SK-N-SH (cell line): ENCODE results near the gene ZBED4. TPM values are rescaled to one million over a fixed set of nuclear protein-coding genes. Genes with fewer than 3 reads are reported as not detected.

ENCODE experiments used
- CTCF ChIA-PET: fragments of 300-600, 350-600 bp; formaldehyde crosslinking; extraction: SDS; loops from one replicate; lab custom pipeline; 2021; lab: Yijun Ruan, JAX
- POLR2A ChIA-PET: fragments of 350-600 bp; sonication (Branson Sonifier 250); formaldehyde crosslinking; extraction: SDS; loops from one replicate; lab custom pipeline; 2020; ENCODE audit warnings: antibody characterized with exemption, inconsistent platforms; lab: Yijun Ruan, JAX
- DNase-seq: peaks from one replicate; pipeline ENCODE4 v3.0.0; 2012
- H2AFZ ChIP-seq: fragments of 200-600 bp; sonication (generic); 2 replicates; pipeline ENCODE4 v1.8.1; 2016; ENCODE audit warnings: antibody characterized with exemption, mild to moderate bottlenecking, low read depth
- H3F3A ChIP-seq: fragments of 200-600 bp; sonication (generic); replicated peaks from 2 replicates; pipeline ENCODE3; 2016; ENCODE audit warnings: antibody characterized with exemption, mild to moderate bottlenecking; ENCODE audit not compliant: insufficient read depth
- H3K27ac ChIP-seq, 2 experiments: fragments of 200-500 bp in 1 of 2; fragments of 200-600 bp in 1 of 2; sonication (Bioruptor generic) in 1 of 2; sonication (generic), shearing (Covaris generic) in 1 of 2; 2 replicates each; pipeline versions ENCODE4 v1.5.1 to v1.6.1; 2014 to 2016; ENCODE audit warnings: low read depth in 2 of 2, inconsistent platforms in 1 of 2, low read length in 1 of 2, mild to moderate bottlenecking in 1 of 2, mixed read lengths in 1 of 2
- H3K27me3 ChIP-seq: fragments of 200-600 bp; sonication (generic), shearing (Covaris generic); 2 replicates; pipeline ENCODE4 v1.6.1; 2016; ENCODE audit warnings: mixed run types; ENCODE audit not compliant: insufficient read depth
- H3K36me3 ChIP-seq, 2 experiments: fragments of 200-500 bp in 1 of 2; fragments of 200-600 bp in 1 of 2; sonication (Bioruptor generic) in 1 of 2; sonication (generic) in 1 of 2; replicated peaks in 1 of 2; 2 replicates each; pipeline versions ENCODE3 to v1.5.1; 2014 to 2016; ENCODE audit warnings: low read length in 1 of 2, mild to moderate bottlenecking in 1 of 2; ENCODE audit not compliant: insufficient read depth in 2 of 2, control insufficient read depth in 1 of 2
- H3K4me1 ChIP-seq, 2 experiments: fragments of 200-500 bp in 1 of 2; fragments of 200-600 bp in 1 of 2; sonication (Bioruptor generic) in 1 of 2; sonication (generic), shearing (Covaris generic) in 1 of 2; 2 replicates each; pipeline versions ENCODE4 v1.5.1 to v1.6.1; 2014 to 2016; ENCODE audit warnings: low read depth in 1 of 2, low read length in 1 of 2, mixed run types in 1 of 2; ENCODE audit not compliant: insufficient read depth in 2 of 2, control insufficient read depth in 1 of 2
- H3K4me2 ChIP-seq: fragments of 200-600 bp; sonication (generic), shearing (Covaris generic); 2 replicates; pipeline ENCODE4 v1.6.1; 2017; ENCODE audit warnings: mixed run types
- H3K4me3 ChIP-seq, 2 experiments: fragments of 200-500 bp in 1 of 2; fragments of 200-600 bp in 1 of 2; sonication (Bioruptor generic) in 1 of 2; sonication (generic), shearing (Covaris generic) in 1 of 2; 2 replicates each; pipeline versions ENCODE4 v1.5.1 to v1.8.1; 2014 to 2016; ENCODE audit warnings: low read depth in 2 of 2, inconsistent platforms in 1 of 2, low read length in 1 of 2, mild to moderate bottlenecking in 1 of 2, mixed read lengths in 1 of 2, moderate library complexity in 1 of 2
- H3K79me2 ChIP-seq: fragments of 200-600 bp; sonication (generic); 2 replicates; pipeline ENCODE4 v1.8.1; 2017; ENCODE audit warnings: mild to moderate bottlenecking; ENCODE audit not compliant: insufficient read depth
- H3K9ac ChIP-seq: fragments of 200-600 bp; sonication (generic); 2 replicates; pipeline ENCODE4 v1.6.1; 2017; ENCODE audit warnings: mixed run types
- H3K9me2 ChIP-seq: fragments of 200-600 bp; sonication (generic); 2 replicates; pipeline ENCODE4 v1.6.1; 2017; ENCODE audit warnings: mixed run types
- H3K9me3 ChIP-seq: fragments of 200-600 bp; sonication (generic); 2 replicates; pipeline ENCODE4 v1.6.1; 2017; ENCODE audit warnings: mixed run types, mild to moderate bottlenecking, moderate library complexity
- H4K20me1 ChIP-seq: fragments of 200-600 bp; sonication (generic); 2 replicates; pipeline ENCODE4 v1.6.1; 2017; ENCODE audit warnings: mild to moderate bottlenecking, mixed run types; ENCODE audit not compliant: insufficient read depth
- EP300 ChIP-seq, 2 experiments: IDR thresholded peaks; 2 replicates each; pipeline versions ENCODE4 v1.4.0 to v1.6.1; 2012; ENCODE audit warnings: borderline replicate concordance in 1 of 2, low read depth in 1 of 2, low read length in 1 of 2
- EZH2phosphoT487 ChIP-seq: fragments of 200-600 bp; sonication (generic); IDR thresholded peaks from 2 replicates; pipeline ENCODE4 v1.6.1; 2017; ENCODE audit warnings: low read depth, mixed run types, mild to moderate bottlenecking, antibody characterized with exemption, moderate library complexity, borderline replicate concordance
- FOXM1 ChIP-seq: IDR thresholded peaks from 2 replicates; pipeline ENCODE4 v1.4.0; 2012; ENCODE audit warnings: low read depth, mild to moderate bottlenecking
- GATA2 ChIP-seq: sonication (generic); formaldehyde crosslinking; IDR thresholded peaks from 2 replicates; pipeline ENCODE4 v1.5.0; 2020; ENCODE audit warnings: mild to moderate bottlenecking, missing genetic modification reagents
- MEF2A ChIP-seq: IDR thresholded peaks from 2 replicates; pipeline ENCODE4 v1.4.0; 2012; ENCODE audit warnings: low read depth, borderline replicate concordance
- MXI1 ChIP-seq: IDR thresholded peaks from 2 replicates; pipeline ENCODE4 v1.6.1; 2012; ENCODE audit warnings: mild to moderate bottlenecking, low read depth, low read length, improper control_type of control experiment
- POLR2AphosphoS5 ChIP-seq: IDR thresholded peaks from 2 replicates; pipeline ENCODE4 v1.6.1; 2012; ENCODE audit warnings: low read depth, low read length
- RAD21 ChIP-seq: IDR thresholded peaks from 2 replicates; pipeline ENCODE4 v1.6.1; 2012; ENCODE audit warnings: mild to moderate bottlenecking, low read length
- RFX5 ChIP-seq: IDR thresholded peaks from 2 replicates; pipeline ENCODE4 v1.6.1; 2012; ENCODE audit warnings: mild to moderate bottlenecking, improper control_type of control experiment, low read length
- SMC3 ChIP-seq: IDR thresholded peaks from 2 replicates; pipeline ENCODE4 v1.6.1; 2012; ENCODE audit warnings: low read depth, low read length, improper control_type of control experiment
- TCF12 ChIP-seq: IDR thresholded peaks from 2 replicates; pipeline ENCODE4 v1.4.0; 2012
- WGBS: methylation state at CpG from one replicate; pipeline ENCODE4 v1.1.6; 2017; ENCODE audit warnings: low lambda C conversion rate; 5-methylcytosine and 5-hydroxymethylcytosine counted together
- polyA plus RNA-seq, 3 experiments: library from polyadenylated mRNA; depleted of rRNA; stranded (reverse); fragments of >200 nt; gene quantifications; 2 replicates each; pipeline ENCODE4 v1.2.3, GENCODE V29; 2012
- TF ChIP-seq, protein P1 (sequence below): fragments of 200-600 bp; sonication (generic); IDR thresholded peaks from 2 replicates; pipeline ENCODE4 v1.6.1; 2017; ENCODE audit warnings: antibody characterized with exemption, mild to moderate bottlenecking, moderate library complexity
- TF ChIP-seq, protein P2 (sequence below): IDR thresholded peaks from 2 replicates; pipeline ENCODE4 v1.6.1; 2012; ENCODE audit warnings: mild to moderate bottlenecking, low read depth, low read length, moderate library complexity
- TF ChIP-seq, protein P3 (sequence below): fragments of 150-350 bp; IDR thresholded peaks from 2 replicates; pipeline ENCODE4 v1.6.1; 2017; ENCODE audit warnings: antibody characterized with exemption, low read length, low read depth, borderline replicate concordance

ZBED4 gene
- polyA plus RNA-seq, 1 of the 3 experiments (the other 2 are of a cell fraction) = 7.9 TPM

DNA sequence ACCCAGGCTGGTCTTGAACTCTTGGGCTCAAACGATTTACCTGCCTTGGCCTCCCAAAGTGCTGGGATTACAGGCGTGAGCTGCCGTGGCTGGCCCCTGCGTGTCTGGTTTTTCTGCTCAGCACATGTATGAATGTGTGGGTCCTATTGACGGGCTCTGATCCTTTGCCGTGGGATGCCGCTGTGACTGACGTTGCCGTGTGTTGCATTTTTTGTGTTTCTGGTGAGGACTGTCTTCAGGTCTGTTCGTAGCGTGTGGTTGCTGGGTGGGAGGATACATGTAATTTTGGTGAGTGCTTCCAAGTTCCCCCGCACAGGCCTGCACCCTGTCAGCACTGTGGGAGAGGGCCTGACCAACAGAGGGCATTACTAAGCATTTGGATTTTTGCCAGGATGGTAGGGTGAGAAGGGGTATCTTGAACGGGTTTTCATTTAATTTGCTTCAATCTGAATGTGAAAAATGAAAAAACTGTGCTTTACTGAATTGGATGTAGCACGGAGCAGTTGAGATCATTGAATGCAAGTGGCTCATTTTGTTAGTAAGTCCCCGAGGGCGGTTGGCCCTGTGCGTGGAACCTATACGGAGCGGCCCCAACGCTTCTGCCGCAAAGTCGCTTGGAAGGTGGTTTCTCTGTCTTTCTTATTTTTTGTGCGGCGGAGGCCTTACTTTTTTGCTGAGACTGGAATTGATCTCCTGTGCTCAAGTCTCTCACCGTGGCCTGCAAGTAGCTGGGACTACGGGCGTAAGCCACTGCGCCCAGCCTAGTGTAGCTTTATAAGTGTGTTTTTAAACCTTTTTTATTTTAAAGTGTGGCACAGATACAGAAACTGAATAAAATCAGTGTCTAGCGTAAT is 8.2 kb downstream of the ZBED4 start:
- no peak overlapping the region for H3K4me2 ChIP-seq
- peaks cover 3% of the 10 kb centered on the region; the same call in 1 of the 2 replicates for H3K9me3 ChIP-seq
- peaks cover 0 to 4% of the 10 kb centered on the region in 2 experiments; a peak in 1 of 4 replicates for H3K4me1 ChIP-seq
- peaks cover 2 to 7% of the 10 kb centered on the region in 2 experiments for H3K36me3 ChIP-seq
- TF ChIP-seq, protein P1, sequence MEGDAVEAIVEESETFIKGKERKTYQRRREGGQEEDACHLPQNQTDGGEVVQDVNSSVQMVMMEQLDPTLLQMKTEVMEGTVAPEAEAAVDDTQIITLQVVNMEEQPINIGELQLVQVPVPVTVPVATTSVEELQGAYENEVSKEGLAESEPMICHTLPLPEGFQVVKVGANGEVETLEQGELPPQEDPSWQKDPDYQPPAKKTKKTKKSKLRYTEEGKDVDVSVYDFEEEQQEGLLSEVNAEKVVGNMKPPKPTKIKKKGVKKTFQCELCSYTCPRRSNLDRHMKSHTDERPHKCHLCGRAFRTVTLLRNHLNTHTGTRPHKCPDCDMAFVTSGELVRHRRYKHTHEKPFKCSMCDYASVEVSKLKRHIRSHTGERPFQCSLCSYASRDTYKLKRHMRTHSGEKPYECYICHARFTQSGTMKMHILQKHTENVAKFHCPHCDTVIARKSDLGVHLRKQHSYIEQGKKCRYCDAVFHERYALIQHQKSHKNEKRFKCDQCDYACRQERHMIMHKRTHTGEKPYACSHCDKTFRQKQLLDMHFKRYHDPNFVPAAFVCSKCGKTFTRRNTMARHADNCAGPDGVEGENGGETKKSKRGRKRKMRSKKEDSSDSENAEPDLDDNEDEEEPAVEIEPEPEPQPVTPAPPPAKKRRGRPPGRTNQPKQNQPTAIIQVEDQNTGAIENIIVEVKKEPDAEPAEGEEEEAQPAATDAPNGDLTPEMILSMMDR = peak; percentile 16; the same call in 1 of the 2 replicates
- TF ChIP-seq FOXM1 = no peak
- H3K4me3 ChIP-seq = no peak overlapping the region
- DNase-seq = peak; percentile 54
- ChIA-PET POLR2A (no interaction called here), CTCF (interaction anchor here (0.6 to 1.0 kb wide), 2 partner anchors 13 to 132 kb away, joined by 3 read pairs; no protein-coding TSS in a partner anchor)
- peaks cover 75% of the 10 kb centered on the region for H4K20me1 ChIP-seq
- H3K79me2 ChIP-seq = peaks cover 96% of the 10 kb centered on the region
- 86% methylated on average over 27 of the region's 29 CpGs for WGBS
- H3K9me2 ChIP-seq = no peaks in the 10 kb centered on the region
- no peak overlapping the region for H2AFZ ChIP-seq
- H3K9ac ChIP-seq = no peak overlapping the region
- H3K27ac ChIP-seq = no peak overlapping the region
- H3F3A ChIP-seq = no peaks in the 10 kb centered on the region
- no peaks in the 10 kb centered on the region for H3K27me3 ChIP-seq

DNA sequence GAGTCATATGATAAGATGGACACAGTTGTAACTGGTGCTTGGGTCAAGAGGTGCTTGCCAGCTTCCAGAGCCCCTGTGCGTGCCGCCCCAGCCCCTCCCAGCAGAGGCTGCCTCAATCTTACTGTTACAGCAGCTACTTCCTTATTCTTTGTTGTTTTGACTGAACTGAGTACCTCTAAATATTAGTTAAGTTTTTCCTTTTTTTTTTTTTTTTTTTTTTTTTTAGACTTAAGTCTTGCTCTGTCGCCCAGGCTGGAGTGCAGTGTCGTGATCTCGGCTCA is 8.8 kb downstream of the ZBED4 start:
- no peak overlapping the region for H3K9ac ChIP-seq
- TF ChIP-seq, protein P2, sequence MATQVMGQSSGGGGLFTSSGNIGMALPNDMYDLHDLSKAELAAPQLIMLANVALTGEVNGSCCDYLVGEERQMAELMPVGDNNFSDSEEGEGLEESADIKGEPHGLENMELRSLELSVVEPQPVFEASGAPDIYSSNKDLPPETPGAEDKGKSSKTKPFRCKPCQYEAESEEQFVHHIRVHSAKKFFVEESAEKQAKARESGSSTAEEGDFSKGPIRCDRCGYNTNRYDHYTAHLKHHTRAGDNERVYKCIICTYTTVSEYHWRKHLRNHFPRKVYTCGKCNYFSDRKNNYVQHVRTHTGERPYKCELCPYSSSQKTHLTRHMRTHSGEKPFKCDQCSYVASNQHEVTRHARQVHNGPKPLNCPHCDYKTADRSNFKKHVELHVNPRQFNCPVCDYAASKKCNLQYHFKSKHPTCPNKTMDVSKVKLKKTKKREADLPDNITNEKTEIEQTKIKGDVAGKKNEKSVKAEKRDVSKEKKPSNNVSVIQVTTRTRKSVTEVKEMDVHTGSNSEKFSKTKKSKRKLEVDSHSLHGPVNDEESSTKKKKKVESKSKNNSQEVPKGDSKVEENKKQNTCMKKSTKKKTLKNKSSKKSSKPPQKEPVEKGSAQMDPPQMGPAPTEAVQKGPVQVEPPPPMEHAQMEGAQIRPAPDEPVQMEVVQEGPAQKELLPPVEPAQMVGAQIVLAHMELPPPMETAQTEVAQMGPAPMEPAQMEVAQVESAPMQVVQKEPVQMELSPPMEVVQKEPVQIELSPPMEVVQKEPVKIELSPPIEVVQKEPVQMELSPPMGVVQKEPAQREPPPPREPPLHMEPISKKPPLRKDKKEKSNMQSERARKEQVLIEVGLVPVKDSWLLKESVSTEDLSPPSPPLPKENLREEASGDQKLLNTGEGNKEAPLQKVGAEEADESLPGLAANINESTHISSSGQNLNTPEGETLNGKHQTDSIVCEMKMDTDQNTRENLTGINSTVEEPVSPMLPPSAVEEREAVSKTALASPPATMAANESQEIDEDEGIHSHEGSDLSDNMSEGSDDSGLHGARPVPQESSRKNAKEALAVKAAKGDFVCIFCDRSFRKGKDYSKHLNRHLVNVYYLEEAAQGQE = no peak
- TF ChIP-seq, protein P1 = no peak
- TF ChIP-seq RAD21 (no peak), GATA2 (no peak), MEF2A (no peak), RFX5 (no peak), EP300 (IDR thresholded peaks at IDR 0.05; ENCODE audit: borderline replicate concordance in 1 of 2, low read depth in 1 of 2, low read length in 1 of 2) (no peak), SMC3 (no peak), TCF12 (no peak), POLR2AphosphoS5 (no peak), MXI1 (no peak), EZH2phosphoT487 (no peak)
- TF ChIP-seq, protein P3, sequence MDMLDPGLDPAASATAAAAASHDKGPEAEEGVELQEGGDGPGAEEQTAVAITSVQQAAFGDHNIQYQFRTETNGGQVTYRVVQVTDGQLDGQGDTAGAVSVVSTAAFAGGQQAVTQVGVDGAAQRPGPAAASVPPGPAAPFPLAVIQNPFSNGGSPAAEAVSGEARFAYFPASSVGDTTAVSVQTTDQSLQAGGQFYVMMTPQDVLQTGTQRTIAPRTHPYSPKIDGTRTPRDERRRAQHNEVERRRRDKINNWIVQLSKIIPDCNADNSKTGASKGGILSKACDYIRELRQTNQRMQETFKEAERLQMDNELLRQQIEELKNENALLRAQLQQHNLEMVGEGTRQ = no peak

More for the DNA sequence above, 8.8 kb downstream of the ZBED4 start:
- Histone ChIP-seq H3K9me2 (no peaks in the 10 kb centered on the region), H3K4me2 (no peak overlapping the region), H3K79me2 (peaks cover 96% of the 10 kb centered on the region), H3K9me3 (peaks cover 3% of the 10 kb centered on the region; the same call in 1 of the 2 replicates), H2AFZ (no peak overlapping the region), H4K20me1 (peaks cover 69% of the 10 kb centered on the region), H3K27me3 (no peaks in the 10 kb centered on the region), H3K27ac (no peak overlapping the region), H3K36me3 (peaks cover 0 to 7% of the 10 kb centered on the region in 2 experiments), H3K4me1 (peaks cover 0 to 3% of the 10 kb centered on the region in 2 experiments; a peak in 1 of 4 replicates), H3K4me3 (no peak overlapping the region), H3F3A (no peaks in the 10 kb centered on the region)
- WGBS = 98% methylated on average over 5 of the region's 5 CpGs
- POLR2A ChIA-PET = no interaction called here
- CTCF ChIA-PET = no interaction called here
- DNase-seq = no peak
